PC-3 (cell line): ENCODE measurements around the gene CRYGN. TPM values are rescaled to one million over a fixed set of nuclear protein-coding genes. Genes with fewer than 3 reads are reported as not detected.

ENCODE experiments used
- ATAC-seq: fragments of 200-7000 bp; cut with Tn5 transposase; 2 replicates; pipeline ENCODE4 v1.9.1; 2020; ENCODE audit warnings: mild to moderate bottlenecking, moderate library complexity
- BruUV-seq: library from RNA; stranded (reverse); fragments of 400-500 nt; replicated peaks from 2 replicates; lab custom pipeline; 2021; lab: Mats Ljungman, UMichigan
- CTCF ChIA-PET: fragments of 300-600 bp; sonication (Branson Sonifier 250); formaldehyde crosslinking; loops from one replicate; lab custom pipeline; 2022; ENCODE audit warnings: antibody characterized with exemption; lab: Charles Lee
- POLR2A ChIA-PET: fragments of 300-600 bp; sonication (Branson Sonifier 250); formaldehyde crosslinking; loops from one replicate; lab custom pipeline; 2022; ENCODE audit warnings: antibody characterized with exemption; ENCODE audit not compliant: unreplicated experiment; lab: Charles Lee
- DNase-seq: peaks from one replicate; pipeline ENCODE4 v3.0.0-alpha.2; 2015
- H2AFZ ChIP-seq: fragments of 300-600 bp; sonication (generic); 2 replicates; pipeline ENCODE4 v1.6.0; 2016; ENCODE audit warnings: antibody characterized with exemption, low read length
- H3F3A ChIP-seq: fragments of 300-600 bp; sonication (generic); one replicate; pipeline ENCODE4 v1.6.0; 2017; ENCODE audit warnings: antibody characterized with exemption, low read length, control low read depth, mild to moderate bottlenecking; ENCODE audit not compliant: unreplicated experiment
- H3K27ac ChIP-seq: fragments of 300-600 bp; sonication (generic); 2 replicates; pipeline ENCODE4 v1.5.1; 2016; ENCODE audit warnings: mild to moderate bottlenecking, low read length
- H3K27me3 ChIP-seq: fragments of 300-600 bp; sonication (generic); 2 replicates; pipeline ENCODE4 v1.6.1; 2016; ENCODE audit warnings: low read length, mixed read lengths
- H3K36me3 ChIP-seq: fragments of 300-600 bp; sonication (generic); 2 replicates; pipeline ENCODE4 v1.6.1; 2016; ENCODE audit warnings: low read depth, mixed run types, low read length, mixed read lengths
- H3K4me1 ChIP-seq: fragments of 300-600 bp; sonication (generic); 2 replicates; pipeline ENCODE4 v1.5.1; 2016; ENCODE audit warnings: low read length; ENCODE audit not compliant: insufficient read depth
- H3K4me2 ChIP-seq: fragments of 300-600 bp; sonication (generic); 2 replicates; pipeline ENCODE4 v1.6.0; 2016; ENCODE audit warnings: low read length
- H3K4me3 ChIP-seq: fragments of 300-600 bp; sonication (generic); 2 replicates; pipeline ENCODE4 v1.5.1; 2016; ENCODE audit warnings: mild to moderate bottlenecking, low read length, mixed read lengths
- H3K79me2 ChIP-seq: fragments of 300-600 bp; sonication (generic); 2 replicates; pipeline ENCODE4 v1.6.1; 2017; ENCODE audit warnings: low read length, mixed read lengths
- H3K9ac ChIP-seq: fragments of 300-600 bp; sonication (generic); 2 replicates; pipeline ENCODE4 v1.6.0; 2016; ENCODE audit warnings: mild to moderate bottlenecking, low read length
- H3K9me2 ChIP-seq: fragments of 300-600 bp; sonication (generic); replicated peaks from 2 replicates; pipeline ENCODE4 v1.6.1; 2016; ENCODE audit warnings: mixed run types, low read length, mixed read lengths
- H3K9me3 ChIP-seq: fragments of 300-600 bp; sonication (generic); 2 replicates; pipeline ENCODE4 v1.6.1; 2016; ENCODE audit warnings: low read length, mixed read lengths
- H4K20me1 ChIP-seq: fragments of 300-600 bp; sonication (generic); 2 replicates; pipeline ENCODE4 v1.6.1; 2016; ENCODE audit warnings: low read length, mixed read lengths
- EZH2 ChIP-seq: fragments of 300-600 bp; sonication (generic); IDR thresholded peaks from one replicate; pipeline ENCODE4 v1.6.1; 2017; ENCODE audit warnings: antibody characterized with exemption, mild to moderate bottlenecking, low read length; ENCODE audit not compliant: unreplicated experiment
- EZH2phosphoT487 ChIP-seq: fragments of 300-600 bp; sonication (generic); IDR thresholded peaks from 2 replicates; pipeline ENCODE4 v1.6.1; 2018; ENCODE audit warnings: mild to moderate bottlenecking, antibody characterized with exemption, low read length, borderline replicate concordance
- intact Hi-C: fragments of 100-400 bp; cut with micrococcal nuclease; formaldehyde crosslinking; loops from 2 replicates; pipeline ENCODE4 v1.9.0; 2023
- total RNA-seq: library from RNA; depleted of rRNA; stranded (reverse); fragments of >200 nt; gene quantifications from 2 replicates; pipeline ENCODE4 v1.2.3, GENCODE V29; 2014
- TF ChIP-seq, protein P1 (sequence below): fragments of 300-600 bp; sonication (generic); conservative IDR thresholded peaks from 2 replicates; pipeline ENCODE4 v1.5.1; 2017; ENCODE audit warnings: antibody characterized with exemption, low read depth, mild to moderate bottlenecking, low read length

The CRYGN gene
- total RNA-seq, 1 experiment from 2014 or later = 0.11 TPM

DNA sequence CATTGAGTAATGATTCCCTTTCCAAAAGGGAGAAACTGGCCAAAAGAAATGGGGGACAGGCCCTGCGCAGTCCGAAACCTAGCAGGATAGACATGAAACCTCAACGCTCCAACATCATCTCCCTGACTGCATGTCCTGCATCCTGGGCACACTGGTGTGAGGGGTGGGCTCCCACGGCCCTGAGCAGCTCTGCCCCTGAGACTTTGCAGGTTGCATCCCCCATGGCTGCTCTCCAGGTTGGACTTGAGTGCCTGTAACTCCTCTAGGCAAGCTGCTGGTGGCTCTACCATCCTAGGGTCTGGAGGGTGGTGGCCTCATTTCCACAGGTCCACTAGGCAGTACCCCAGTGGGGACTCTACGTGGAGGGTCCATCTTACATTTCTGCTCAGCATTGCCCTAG is 16.3 kb upstream of the CRYGN start:
- ATAC-seq (no peak), DNase-seq (no peak)
- no peak overlapping the region for H2AFZ ChIP-seq
- no peaks in the 10 kb centered on the region for H4K20me1 ChIP-seq
- intact Hi-C loops = no loop called here
- no peaks in the 10 kb centered on the region for H3K36me3 ChIP-seq
- H3K9me3 ChIP-seq = no peaks in the 10 kb centered on the region
- no peaks in the 10 kb centered on the region for H3K9me2 ChIP-seq
- no peaks in the 10 kb centered on the region for H3K27me3 ChIP-seq
- ChIA-PET POLR2A (no interaction called here), CTCF (no interaction called here)
- BruUV-seq = no TSS peak
- H3K9ac ChIP-seq = no peak overlapping the region
- H3K79me2 ChIP-seq = no peaks in the 10 kb centered on the region
- TF ChIP-seq EZH2phosphoT487 (no peak), EZH2 (no peak)
- TF ChIP-seq, protein P1, sequence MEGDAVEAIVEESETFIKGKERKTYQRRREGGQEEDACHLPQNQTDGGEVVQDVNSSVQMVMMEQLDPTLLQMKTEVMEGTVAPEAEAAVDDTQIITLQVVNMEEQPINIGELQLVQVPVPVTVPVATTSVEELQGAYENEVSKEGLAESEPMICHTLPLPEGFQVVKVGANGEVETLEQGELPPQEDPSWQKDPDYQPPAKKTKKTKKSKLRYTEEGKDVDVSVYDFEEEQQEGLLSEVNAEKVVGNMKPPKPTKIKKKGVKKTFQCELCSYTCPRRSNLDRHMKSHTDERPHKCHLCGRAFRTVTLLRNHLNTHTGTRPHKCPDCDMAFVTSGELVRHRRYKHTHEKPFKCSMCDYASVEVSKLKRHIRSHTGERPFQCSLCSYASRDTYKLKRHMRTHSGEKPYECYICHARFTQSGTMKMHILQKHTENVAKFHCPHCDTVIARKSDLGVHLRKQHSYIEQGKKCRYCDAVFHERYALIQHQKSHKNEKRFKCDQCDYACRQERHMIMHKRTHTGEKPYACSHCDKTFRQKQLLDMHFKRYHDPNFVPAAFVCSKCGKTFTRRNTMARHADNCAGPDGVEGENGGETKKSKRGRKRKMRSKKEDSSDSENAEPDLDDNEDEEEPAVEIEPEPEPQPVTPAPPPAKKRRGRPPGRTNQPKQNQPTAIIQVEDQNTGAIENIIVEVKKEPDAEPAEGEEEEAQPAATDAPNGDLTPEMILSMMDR = no peak
- no peak overlapping the region for H3K4me3 ChIP-seq
- no peaks in the 10 kb centered on the region for H3F3A ChIP-seq
- peaks cover 22% of the 10 kb centered on the region for H3K4me1 ChIP-seq
- no peak overlapping the region for H3K27ac ChIP-seq
- H3K4me2 ChIP-seq = no peak overlapping the region

DNA sequence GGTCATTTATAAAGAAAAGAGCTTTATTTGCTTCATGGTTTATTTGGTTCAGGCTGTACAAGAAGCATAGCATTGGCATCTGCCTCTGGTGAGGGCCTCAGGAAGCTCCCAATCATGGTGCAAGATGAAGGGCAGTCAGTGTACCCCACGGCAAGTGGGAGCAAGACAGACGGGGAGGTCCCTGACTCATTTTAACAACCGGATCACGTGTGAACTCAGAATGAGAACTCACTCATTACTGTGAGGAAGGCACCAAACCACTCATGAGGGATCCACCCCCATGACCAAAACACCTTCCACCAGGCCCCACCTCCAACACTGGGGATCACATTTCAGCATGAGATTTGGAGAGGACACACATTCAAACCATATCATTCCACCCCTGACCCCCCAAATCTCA is 15.7 kb upstream of the CRYGN start:
- POLR2A ChIA-PET = no interaction called here
- no peak overlapping the region for H3K9ac ChIP-seq
- intact Hi-C loops = no loop called here
- H3K36me3 ChIP-seq = no peaks in the 10 kb centered on the region
- no peak for DNase-seq
- peaks cover 18% of the 10 kb centered on the region for H3K4me1 ChIP-seq
- no peaks in the 10 kb centered on the region for H3K79me2 ChIP-seq
- TF ChIP-seq EZH2phosphoT487 (no peak), EZH2 (no peak)
- TF ChIP-seq, protein P1 = no peak
- no TSS peak for BruUV-seq
- H3K9me2 ChIP-seq = no peaks in the 10 kb centered on the region
- no peaks in the 10 kb centered on the region for H3K9me3 ChIP-seq
- no peaks in the 10 kb centered on the region for H4K20me1 ChIP-seq
- CTCF ChIA-PET = no interaction called here
- ATAC-seq = no peak
- no peak overlapping the region for H3K27ac ChIP-seq
- no peak overlapping the region for H3K4me2 ChIP-seq
- H3F3A ChIP-seq = no peaks in the 10 kb centered on the region
- no peaks in the 10 kb centered on the region for H3K27me3 ChIP-seq
- no peak overlapping the region for H2AFZ ChIP-seq
- no peak overlapping the region for H3K4me3 ChIP-seq

DNA sequence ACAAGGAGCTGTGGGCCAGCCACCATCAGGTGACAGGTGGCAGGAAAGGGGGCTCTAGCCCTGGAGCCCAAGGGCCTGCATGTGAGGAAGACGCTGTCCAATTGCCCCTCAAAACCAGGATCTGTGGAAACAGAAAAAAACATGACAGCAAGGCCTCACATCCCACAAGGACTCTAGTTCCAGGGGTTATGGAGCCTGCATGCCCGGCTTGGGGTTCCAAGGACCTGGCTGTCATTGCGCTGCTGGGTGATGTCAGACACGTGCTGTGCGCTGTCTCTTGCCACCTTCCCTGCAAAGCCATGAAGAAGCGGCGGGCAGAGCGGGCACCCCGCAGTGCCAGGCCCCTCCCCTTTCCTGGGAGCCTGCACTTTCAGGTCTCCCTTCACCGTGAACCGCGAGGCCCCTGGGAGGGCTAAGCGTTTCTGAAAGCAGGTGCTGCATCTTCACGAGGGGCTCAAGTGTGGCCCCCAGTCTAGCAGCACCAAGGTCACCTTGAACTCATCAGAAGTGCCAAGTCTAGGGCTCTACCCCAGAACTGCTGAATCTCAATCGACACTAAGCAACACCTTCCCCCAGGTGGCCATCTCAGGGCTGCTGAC is 15.1 kb upstream of the CRYGN start:
- Histone ChIP-seq H4K20me1 (no peaks in the 10 kb centered on the region), H3K4me2 (no peak overlapping the region), H3K27me3 (no peaks in the 10 kb centered on the region), H3K9ac (no peak overlapping the region), H3K27ac (no peak overlapping the region), H3F3A (no peaks in the 10 kb centered on the region), H3K36me3 (no peaks in the 10 kb centered on the region), H3K79me2 (no peaks in the 10 kb centered on the region), H2AFZ (no peak overlapping the region), H3K4me1 (peaks cover 11% of the 10 kb centered on the region), H3K9me2 (no peaks in the 10 kb centered on the region), H3K4me3 (no peak overlapping the region), H3K9me3 (no peaks in the 10 kb centered on the region)
- ChIA-PET POLR2A (no interaction called here), CTCF (no interaction called here)
- intact Hi-C loops = no loop called here
- DNase-seq (no peak), ATAC-seq (no peak)
- BruUV-seq = no TSS peak
- no peak for TF ChIP-seq EZH2
- no peak for TF ChIP-seq EZH2phosphoT487
- TF ChIP-seq, protein P1 = no peak
